Activated CD8-positive, alpha-beta memory T cell treated with anti-CD3 and anti-CD28 coated beads for 36 hours (primary cell): ENCODE results near the gene RBMS2. TPM values are rescaled to one million over a fixed set of nuclear protein-coding genes. Genes with fewer than 3 reads are reported as not detected.
"Not testable (repeated sequence)": the region's sequence is repeated elsewhere in the genome, so short reads cannot be mapped to it uniquely, and the experiment has no call there.

ENCODE experiments used
- CTCF ChIA-PET: fragments of 350-600 bp; sonication (Branson Sonifier 250); formaldehyde crosslinking; loops from one replicate; lab custom pipeline; 2021; ENCODE audit warnings: antibody characterized with exemption; lab: Charles Lee
- POLR2A ChIA-PET: fragments of 350-600 bp; sonication (Branson Sonifier 250); formaldehyde crosslinking; loops from one replicate; lab custom pipeline; 2021; ENCODE audit warnings: antibody characterized with exemption; lab: Charles Lee
- total RNA-seq, 2 experiments: library from RNA; stranded (reverse); gene quantifications; one replicate each; pipeline ENCODE4 v1.2.3, GENCODE V29; 2021

The RBMS2 gene, protein sequence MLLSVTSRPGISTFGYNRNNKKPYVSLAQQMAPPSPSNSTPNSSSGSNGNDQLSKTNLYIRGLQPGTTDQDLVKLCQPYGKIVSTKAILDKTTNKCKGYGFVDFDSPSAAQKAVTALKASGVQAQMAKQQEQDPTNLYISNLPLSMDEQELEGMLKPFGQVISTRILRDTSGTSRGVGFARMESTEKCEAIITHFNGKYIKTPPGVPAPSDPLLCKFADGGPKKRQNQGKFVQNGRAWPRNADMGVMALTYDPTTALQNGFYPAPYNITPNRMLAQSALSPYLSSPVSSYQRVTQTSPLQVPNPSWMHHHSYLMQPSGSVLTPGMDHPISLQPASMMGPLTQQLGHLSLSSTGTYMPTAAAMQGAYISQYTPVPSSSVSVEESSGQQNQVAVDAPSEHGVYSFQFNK
- total RNA-seq = 1 to 10 TPM; 4.8 to 5.1 TPM

DNA sequence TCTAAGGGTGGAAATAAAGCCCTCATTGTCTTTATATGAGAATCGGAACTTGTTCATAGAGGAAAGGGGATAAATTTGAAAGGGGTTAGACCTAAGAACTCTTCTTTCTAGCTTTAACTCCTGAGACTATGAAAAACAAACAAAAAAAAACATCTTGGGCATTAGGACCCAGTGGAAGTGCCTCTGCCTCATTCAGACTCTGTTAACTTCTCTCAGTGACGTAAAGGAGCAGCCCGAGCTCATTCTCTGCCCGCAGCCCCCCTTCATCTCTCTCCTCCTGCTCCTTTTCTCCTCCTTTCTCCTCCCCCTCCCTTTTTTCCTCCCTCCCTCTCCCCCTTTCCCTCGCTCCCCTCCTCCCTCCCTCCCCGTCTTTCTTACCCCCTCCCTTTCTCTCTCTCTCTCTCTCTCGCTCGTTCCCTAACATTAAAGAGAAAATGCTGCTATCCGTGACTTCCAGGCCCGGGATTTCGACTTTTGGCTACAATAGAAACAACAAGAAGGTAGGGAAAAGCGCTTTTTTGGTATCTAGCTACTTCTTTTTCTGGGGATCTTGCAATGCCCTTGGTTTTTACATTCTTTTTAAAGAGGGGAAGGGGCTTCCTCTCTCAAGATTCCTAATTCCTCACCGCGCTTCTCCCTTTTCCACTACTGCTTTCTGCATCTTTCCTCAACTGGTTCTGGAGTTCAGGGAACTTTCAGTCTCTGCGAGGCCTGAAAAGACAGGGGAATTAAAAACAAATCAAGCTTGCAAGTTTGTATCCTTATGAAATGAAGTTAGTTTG is at the start of gene RBMS2:
TSS of gene RBMS2 (plus strand) at position 231 of the 782 bp plus-strand sequence. CDS start at position 435, 204 bp downstream.
- POLR2A ChIA-PET = interaction anchor here (0.7 to 0.8 kb wide), 4 partner anchors 78 to 1248 kb away, joined by 3 to 9 read pairs (median 5); partner anchors contain the start of gene IL23A
- CTCF ChIA-PET = interaction anchor here (0.6 to 1.9 kb wide), 11 partner anchors 14 to 726 kb away, joined by 3 to 9 read pairs (median 4); no protein-coding TSS in a partner anchor

DNA sequence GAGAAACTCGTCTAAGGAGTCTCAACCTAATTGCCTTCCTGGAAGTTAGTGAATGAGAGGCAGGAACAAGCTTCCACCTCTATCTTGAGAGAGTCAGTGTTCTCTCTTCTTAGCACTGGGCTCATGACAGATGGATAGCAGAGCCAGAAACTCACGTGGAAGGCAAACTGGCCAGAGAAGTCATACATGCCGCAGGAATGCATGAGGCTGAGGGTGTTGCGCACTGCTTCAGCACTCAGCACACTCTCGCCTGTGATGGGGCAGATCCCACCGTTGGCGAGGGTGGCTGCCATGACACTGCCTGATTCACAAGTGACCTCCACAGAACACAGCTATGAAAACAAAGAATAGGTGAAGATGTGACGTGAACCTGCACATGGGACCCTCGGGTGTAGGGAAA is 47.2 kb upstream of the RBMS2 start:
- ChIA-PET POLR2A (interaction anchor here (0.6 to 0.7 kb wide), 2 partner anchors 101 to 312 kb away, joined by 6 to 13 read pairs; no protein-coding TSS in a partner anchor), CTCF (interaction anchor here (0.6 kb wide), 1 partner anchor 99 kb away, joined by 3 read pairs; no protein-coding TSS in a partner anchor)

DNA sequence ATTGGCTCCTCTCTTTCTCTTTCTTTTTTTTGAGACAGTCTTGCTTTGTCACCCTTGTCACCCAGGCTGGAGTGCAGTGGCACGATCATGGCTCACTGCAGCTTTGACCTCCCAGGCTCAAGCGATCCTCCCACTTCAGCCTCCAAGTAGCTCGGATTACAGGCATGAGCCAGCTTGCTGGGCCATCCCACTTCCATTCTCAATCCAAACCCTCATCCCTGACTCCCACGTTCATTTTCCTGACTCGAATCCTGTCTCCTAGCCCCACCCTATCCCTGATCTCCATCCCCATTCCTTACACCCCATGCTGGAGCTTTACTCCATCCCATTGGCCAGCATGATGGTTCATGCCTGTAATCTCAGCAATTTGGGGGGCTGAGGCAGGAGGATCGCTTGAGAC is 45.5 kb upstream of the RBMS2 start:
- POLR2A ChIA-PET = interaction anchor here (0.5 kb wide), 1 partner anchor 101 kb away, joined by 3 read pairs; no protein-coding TSS in a partner anchor
- CTCF ChIA-PET = no interaction called here

DNA sequence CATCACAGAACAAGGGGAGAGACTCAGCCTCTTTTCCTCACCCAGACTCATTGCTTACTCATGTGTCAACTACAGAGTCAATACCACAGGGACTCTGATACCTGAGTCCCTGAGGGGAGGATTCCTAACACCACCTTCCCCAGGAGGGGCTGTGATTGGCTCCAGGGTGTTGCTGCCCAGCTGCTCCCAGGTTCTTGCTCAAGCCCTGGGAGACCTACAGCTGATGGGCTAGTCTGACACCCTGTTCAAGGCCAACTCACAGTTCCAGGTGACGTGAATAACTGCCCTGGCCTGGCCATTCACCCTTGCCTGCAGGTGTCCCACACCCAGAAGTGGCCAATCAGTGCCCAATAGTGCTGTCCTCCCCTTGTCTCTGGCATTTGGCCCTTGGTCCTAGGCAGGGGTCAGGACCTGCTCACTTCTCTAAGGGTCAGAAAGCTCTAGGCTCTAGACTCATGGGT is 44.6 kb upstream of the RBMS2 start:
- CTCF ChIA-PET = interaction anchor here (0.6 to 1.0 kb wide), 3 partner anchors 7 to 249 kb away, joined by 3 read pairs; no protein-coding TSS in a partner anchor
- POLR2A ChIA-PET = no interaction called here

DNA sequence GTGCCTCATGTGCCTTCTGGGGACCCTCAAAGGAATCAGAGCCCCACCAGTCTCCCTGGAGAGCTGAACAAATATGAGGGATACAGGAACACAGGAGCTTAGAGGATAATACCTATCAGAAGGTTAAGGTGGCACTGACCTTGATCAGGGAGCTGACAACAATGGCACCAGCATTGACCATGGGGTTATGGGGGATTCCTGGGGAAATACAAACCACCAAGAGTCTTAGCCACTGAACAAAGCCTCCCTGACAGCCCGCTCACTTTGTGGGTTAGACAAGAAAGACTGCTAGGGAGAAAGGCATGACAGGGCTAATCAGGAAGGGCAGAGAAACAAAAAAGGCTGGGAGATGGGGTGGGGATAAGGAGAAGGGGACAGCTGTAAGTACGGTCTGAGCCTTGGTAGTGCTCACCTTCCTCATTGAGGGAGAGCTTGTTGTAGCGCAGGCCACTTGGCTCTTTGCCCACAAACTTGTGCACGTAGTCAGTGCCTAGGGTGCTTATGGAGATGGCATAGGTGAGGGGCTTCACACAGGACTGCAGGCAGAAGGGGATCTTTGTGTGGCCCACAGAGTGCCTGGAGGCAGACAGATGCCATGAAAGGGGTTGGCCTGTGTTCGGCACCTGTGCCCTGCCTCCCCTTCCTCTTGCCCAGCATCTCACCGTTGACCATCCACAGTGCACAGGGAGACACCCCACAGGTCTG is 43.9 kb upstream of the RBMS2 start:
- POLR2A ChIA-PET = no interaction called here

DNA sequence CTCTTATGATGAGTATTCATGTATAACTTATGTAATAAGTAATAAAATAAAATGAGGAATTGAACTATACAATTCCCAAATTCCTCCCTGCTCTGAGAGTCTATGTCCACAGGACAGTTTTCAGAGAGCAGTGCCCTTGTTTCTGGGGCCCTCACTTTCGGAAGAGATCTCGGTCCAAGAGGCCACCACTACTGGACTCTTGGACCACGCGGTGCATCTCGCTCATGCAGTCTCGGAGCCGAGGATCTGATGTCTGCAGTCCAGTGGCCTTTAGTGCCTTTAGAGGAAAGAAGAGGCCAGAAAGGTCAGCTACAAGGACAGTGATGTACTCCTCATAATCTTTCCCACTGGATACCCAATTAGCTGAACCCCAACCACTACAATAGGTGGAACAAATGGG is 42.0 kb upstream of the RBMS2 start:
- CTCF ChIA-PET = no interaction called here
- POLR2A ChIA-PET = no interaction called here

More for the DNA sequence above, 43.9 kb upstream of the RBMS2 start:
- CTCF ChIA-PET = interaction anchor here (0.6 to 1.0 kb wide), 3 partner anchors 8 to 248 kb away, joined by 3 read pairs; no protein-coding TSS in a partner anchor

DNA sequence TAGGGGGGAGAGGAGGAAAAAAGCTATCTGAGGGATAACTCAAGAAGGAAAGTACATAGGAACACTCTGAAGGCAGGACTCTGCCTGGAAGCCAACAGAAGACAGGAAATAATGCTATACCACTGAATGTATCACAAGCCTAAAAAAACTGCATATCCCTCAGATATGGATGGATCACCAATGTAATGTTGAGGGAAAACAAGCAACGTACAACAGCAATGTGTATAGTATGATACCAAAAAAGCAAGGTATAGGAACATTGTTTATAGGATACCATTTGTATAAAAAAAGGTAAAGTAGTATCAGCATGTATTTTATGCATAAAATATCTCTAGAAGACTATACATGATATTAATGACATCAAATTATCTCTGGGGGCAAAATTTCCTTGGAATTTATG is 37.1 kb upstream of the RBMS2 start:
- CTCF ChIA-PET = interaction anchor here (1.0 kb wide), 2 partner anchors 20 to 30 kb away, joined by 3 read pairs; no protein-coding TSS in a partner anchor
- POLR2A ChIA-PET = no interaction called here

DNA sequence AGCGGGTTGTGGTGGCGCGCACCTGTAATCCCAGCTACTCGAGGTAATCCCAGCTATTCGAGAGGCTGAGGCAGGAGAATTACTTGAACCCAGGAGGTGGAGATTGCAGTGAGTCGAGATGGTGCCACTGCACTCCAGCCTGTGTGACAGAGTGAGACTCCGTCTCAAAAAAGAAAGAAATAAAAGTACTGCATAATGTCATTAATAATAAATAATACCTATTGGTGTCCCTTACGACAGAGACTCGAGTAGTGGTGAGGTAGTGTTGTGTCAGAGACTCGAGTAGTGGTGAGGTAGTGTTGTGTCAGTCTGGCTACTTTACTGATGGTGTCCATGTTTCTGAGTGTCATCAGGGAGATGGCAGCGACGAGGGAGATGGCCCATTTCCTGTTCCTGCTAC is 34.9 kb upstream of the RBMS2 start:
- ChIA-PET POLR2A (no interaction called here), CTCF (no interaction called here)

DNA sequence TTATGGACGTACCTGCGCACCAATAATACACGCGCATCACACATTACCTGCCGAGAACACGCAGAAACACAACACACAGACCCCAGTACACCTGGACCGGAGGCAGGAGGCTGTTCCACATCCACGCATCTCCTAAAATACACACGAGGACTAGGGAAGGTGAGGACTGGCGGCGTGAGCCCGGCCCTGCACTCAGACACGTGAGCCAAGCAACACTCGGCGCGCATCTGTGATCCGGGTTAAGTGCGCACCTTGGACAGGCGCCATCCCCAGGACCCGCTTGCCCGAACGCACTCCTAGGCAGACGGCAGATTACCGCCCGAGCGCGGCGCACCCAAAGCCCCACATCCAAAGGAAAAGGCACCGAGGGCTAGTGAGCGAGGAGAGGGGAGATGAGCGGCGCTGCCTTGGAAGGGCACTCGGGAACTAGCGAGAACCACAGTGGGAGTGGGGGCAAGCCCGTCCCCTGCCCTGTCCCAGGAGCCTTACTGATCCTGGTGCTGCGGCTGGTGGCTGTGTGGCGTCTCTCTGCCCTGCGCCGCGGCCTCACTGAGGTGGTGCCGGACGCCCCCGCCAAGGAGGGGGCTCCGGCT is 34.1 kb upstream of the RBMS2 start:
- ChIA-PET POLR2A (no interaction called here), CTCF (interaction anchor here (0.6 kb wide), 1 partner anchor 264 kb away, joined by 3 read pairs; no protein-coding TSS in a partner anchor)

DNA sequence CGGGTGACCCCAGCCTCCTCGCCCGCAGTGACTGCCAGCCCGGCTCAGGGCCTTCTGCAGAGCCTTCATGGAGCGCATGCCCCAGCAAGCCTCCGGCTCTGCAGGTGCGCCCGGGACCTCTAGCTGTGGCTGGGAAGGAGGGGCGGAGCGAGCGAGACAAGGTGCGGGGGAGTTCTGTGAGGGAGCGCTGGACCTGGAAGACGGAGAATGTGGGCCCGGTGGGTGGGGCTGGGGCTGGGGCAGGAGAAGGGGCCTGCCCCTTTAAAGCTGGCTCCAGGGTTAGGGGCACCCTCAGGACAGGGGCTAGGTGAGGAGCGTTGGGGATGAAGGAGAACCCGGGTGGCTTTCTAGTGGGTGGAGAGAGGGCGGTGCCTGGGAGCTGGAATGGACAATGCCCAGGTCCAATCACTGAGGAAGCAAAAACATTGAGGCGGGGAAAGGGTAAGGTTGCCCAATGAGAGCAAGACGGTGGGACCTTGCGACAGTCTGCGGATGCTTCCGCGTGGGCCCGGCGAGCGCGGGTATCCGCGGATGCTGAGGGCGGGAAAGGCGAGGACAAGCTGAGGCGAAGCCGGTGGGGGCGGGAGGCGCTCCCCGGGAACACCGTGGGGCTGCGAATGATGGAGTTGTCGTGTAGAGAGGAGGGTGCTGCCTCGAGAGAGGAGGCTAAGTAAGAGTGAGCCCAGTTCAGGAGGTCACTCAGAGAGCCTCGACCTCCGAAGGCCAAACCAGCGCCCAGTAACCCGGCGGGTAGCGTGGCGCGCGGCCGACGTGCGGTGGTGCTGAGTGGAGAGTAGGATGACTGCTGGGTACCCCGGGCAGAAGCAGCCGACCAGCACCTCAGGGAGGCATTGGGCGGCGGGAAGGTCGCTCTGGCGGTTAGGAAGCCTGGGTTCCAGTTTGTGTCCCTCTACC is 33.3 kb upstream of the RBMS2 start, which contains the start of gene GLS2:
TSS of gene GLS2 (minus strand) at position 121 of the 915 bp plus-strand sequence. CDS start at position 78, 43 bp downstream.
- CTCF ChIA-PET = interaction anchor here (0.6 to 1.5 kb wide), 2 partner anchors 26 to 265 kb away, joined by 3 to 4 read pairs; no protein-coding TSS in a partner anchor
- POLR2A ChIA-PET = interaction anchor here (0.6 kb wide), 1 partner anchor 970 kb away, joined by 3 read pairs; no protein-coding TSS in a partner anchor

DNA sequence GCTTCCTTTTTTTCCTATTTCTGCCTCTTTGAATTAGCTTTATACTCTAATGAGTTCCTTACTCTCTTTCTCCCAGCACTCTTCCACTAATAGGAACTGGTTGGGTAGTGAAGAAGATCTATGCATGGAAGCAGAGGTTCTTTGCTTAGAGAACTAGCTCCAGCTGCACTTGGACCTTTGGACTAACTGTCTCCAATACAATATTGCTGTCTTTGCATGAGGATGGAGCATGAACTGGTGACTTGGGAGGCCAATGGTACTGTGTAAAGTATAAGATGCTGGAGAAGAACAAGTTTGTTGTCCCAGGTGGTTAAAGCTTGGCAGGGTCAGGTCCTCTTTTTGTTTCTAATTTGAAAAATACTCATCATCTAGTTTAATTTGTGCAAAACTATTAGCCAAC is 31.3 kb upstream of the RBMS2 start:
- CTCF ChIA-PET = interaction anchor here (0.7 kb wide), 1 partner anchor 12 kb away, joined by 3 read pairs; no protein-coding TSS in a partner anchor
- POLR2A ChIA-PET = interaction anchor here (0.6 to 0.7 kb wide), 2 partner anchors 18 to 114 kb away, joined by 4 read pairs; no protein-coding TSS in a partner anchor

DNA sequence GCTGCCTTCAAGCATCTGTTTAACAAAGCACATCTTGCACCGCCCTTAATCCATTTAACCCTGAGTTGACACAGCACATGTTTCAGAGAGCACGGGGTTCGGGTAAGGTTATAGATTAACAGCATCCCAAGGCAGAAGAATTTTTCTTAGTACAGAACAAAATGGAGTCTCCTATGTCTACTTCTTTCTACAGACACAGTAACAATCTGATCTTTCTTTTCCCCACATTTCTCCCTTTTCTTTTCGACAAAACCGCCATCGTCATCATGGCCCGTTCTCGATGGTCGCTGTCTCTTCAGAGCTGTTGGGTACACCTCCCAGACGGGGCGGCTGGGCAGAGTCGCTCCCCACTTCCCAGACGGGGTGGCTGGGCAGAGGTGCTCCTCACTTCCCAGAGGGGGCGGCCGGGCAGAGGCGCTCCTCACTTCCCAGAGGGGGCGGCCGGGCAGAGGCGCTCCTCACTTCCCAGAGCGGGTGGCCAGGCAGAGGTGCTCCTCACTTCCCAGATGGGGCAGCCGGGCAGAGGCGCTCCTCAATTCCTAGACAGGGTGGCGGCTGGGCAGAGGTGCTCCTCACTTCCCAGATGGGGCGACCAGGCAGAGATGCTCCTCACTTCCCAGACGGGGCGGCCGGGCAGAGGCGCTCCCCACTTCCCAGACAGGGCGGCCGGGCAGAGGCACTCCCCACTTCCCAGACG is 28.1 kb upstream of the RBMS2 start:
- POLR2A ChIA-PET = not testable (repeated sequence)

DNA sequence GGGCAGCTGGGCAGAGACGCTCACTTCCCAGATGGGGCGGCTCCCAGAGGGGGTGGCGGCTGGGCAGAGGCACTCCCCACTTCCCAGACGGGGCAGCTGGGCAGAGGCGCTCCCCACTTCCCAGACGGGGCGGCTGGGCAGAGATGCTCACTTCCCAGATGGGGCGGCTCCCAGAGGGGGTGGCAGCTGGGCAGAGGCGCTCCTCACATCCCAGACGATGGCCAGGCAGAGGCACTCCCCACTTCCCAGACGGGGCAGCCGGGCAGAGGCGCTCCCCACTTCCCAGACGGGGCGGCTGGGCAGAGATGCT is 27.6 kb upstream of the RBMS2 start:
- CTCF ChIA-PET, POLR2A ChIA-PET: not testable (repeated sequence)

More for the DNA sequence above, 28.1 kb upstream of the RBMS2 start:
- CTCF ChIA-PET = not testable (repeated sequence)

DNA sequence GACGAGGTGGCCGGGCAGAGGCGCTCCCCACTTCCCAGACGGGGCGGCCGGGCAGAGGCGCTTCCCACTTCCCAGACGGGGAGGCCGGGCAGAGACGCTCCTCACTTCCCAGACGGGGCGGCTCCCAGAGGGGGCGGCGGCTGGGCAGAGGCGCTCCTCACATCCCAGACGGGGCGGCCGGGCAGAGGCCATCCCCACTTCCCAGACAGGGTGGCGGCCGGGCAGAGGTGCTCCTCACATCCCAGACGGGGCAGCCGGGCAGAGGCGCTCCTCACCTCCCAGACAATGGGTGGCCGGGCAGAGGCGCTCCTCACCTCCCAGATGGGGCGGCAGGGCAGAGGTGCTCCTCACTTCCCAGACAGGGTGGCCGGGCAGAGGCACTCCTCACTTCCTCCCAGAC is 27.1 kb upstream of the RBMS2 start:
- CTCF ChIA-PET, POLR2A ChIA-PET: not testable (repeated sequence)

DNA sequence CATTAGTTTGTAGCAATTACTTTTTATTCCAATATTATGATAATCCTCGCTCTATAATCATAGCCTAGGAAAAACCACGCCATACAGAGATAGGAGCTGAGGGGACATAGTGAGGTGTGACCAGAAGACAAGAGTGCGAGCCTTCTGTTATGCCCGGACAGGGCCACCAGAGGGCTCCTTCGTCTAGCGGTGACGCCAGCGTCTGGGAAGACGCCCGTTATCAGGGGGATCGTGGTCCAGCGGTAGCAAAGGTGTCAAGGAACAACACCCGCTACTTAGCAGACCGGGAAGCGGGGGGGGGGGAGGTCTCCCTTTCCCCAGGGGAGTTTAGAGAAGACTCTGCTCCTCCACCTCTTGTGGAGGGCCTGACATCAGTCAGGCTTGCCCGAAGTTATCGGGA is 24.9 kb upstream of the RBMS2 start:
- POLR2A ChIA-PET, CTCF ChIA-PET: not testable (repeated sequence)

DNA sequence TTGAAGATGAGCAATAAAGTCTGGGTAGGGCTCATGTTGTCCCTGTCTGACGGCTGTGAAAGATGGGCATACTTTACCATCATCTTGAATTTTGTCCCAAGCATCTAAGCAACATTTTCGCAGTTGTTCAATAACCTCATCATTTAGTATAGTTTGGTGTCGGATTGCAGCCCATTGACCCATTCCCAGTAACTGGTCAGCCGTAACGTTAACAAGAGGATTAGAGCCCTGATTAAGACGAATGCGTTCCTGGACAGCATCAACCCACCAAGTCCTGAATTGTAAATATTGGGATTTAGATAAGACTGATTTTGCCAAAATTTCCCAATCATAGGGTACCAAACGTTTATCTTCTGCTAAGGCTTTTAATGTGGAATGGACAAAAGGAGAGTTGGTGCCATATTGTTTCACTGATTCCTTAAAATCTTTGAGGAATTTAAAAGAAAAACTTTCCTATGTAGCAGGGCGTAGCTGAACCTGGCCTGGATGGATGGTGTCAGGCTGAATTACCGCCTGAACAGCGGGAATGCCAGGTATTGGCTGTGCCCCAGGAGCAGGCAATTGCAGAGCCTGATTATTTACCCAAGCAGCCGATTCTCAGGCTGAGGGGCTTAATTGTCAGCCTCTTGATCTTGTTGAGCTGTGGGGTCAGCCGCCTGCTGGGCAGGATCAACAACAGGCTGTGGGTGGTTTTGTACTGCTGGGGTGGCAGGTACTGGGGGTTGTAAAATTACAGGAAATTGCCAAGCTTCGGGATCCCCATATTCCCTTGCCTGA is 23.3 kb upstream of the RBMS2 start:
- POLR2A ChIA-PET, CTCF ChIA-PET: not testable (repeated sequence)
